K562 (cell line): ENCODE data around the gene COQ7. TPM values are rescaled to one million over a fixed set of nuclear protein-coding genes. Genes with fewer than 3 reads are reported as not detected.

ENCODE experiments used
- ATAC-seq: fragments of 200-7000 bp; cut with Tn5 transposase; 3 replicates; pipeline ENCODE4 v1.9.1; 2020; ENCODE audit warnings: moderate library complexity
- BruUV-seq: library from RNA; stranded (reverse); fragments of 400-500 nt; replicated peaks from 2 replicates; lab custom pipeline; 2021; lab: Mats Ljungman, UMichigan
- CTCF ChIA-PET: fragments of 300-600 bp; formaldehyde crosslinking; extraction: SDS; loops from one replicate; lab custom pipeline; 2021; ENCODE audit warnings: low intra/inter-chr PET ratio; lab: Yijun Ruan, JAX
- POLR2A ChIA-PET: fragments of 300-600, 350-650 bp; sonication (Branson Sonifier 250); formaldehyde crosslinking; extraction: SDS; loops from one replicate; lab custom pipeline; 2021; ENCODE audit warnings: antibody characterized with exemption, inconsistent platforms; lab: Yijun Ruan, JAX
- DNase-seq, 4 experiments: peaks; one replicate each; pipeline versions ENCODE4 v3.0.0 to v3.0.0-alpha.2; 2011 to 2018; ENCODE audit warnings: low spot score in 3 of 4, mixed read lengths in 3 of 4; ENCODE audit errors: extremely low read depth in 1 of 4
- FAIRE-seq: peaks from 2 replicates; lab custom pipeline; 2011; peaks lifted over from hg19 to GRCh38; lab: Jason Lieb, UNC
- H2AFZ ChIP-seq: 2 replicates; pipeline ENCODE4 v1.6.0; 2011; ENCODE audit warnings: low read depth, low read length, control low read depth, inconsistent platforms
- H3K27ac ChIP-seq: fragments of 200-600 bp; 3 replicates; pipeline ENCODE4 v1.8.0; 2011; ENCODE audit warnings: low read depth, mild to moderate bottlenecking, control low read depth, inconsistent platforms, low read length, moderate library complexity, mixed read lengths; ENCODE audit errors: extremely low read depth
- H3K27me3 ChIP-seq, 2 experiments: fragments of 300-600 bp in 1 of 2; 2 replicates in 1 of 2; 3 replicates in 1 of 2; pipeline versions ENCODE4 v1.6.0 to v1.8.0; 2011; ENCODE audit warnings: inconsistent platforms in 2 of 2, low read length in 2 of 2, mild to moderate bottlenecking in 1 of 2, mixed read lengths in 1 of 2, moderate library complexity in 1 of 2; ENCODE audit not compliant: control insufficient read depth in 2 of 2, insufficient read depth in 2 of 2
- H3K36me3 ChIP-seq: fragments of 300-600 bp; 3 replicates; pipeline ENCODE4 v1.8.0; 2011; ENCODE audit warnings: mild to moderate bottlenecking, low read length, inconsistent platforms; ENCODE audit not compliant: control insufficient read depth, insufficient read depth
- H3K4me1 ChIP-seq, 2 experiments: fragments of 200-600 bp in 1 of 2; replicated peaks in 1 of 2; 2 replicates in 1 of 2; 3 replicates in 1 of 2; pipeline versions ENCODE4 v1.5.1 to v1.8.0; 2011; ENCODE audit warnings: inconsistent platforms in 2 of 2, low read length in 2 of 2, mild to moderate bottlenecking in 1 of 2, mixed read lengths in 1 of 2, moderate library complexity in 1 of 2; ENCODE audit not compliant: control insufficient read depth in 2 of 2, insufficient read depth in 2 of 2
- H3K4me2 ChIP-seq: 2 replicates; pipeline ENCODE4 v1.6.1; 2011; ENCODE audit warnings: low read length, control low read depth, inconsistent platforms, mixed read lengths; ENCODE audit not compliant: insufficient read depth
- H3K4me3 ChIP-seq: fragments of 200-600 bp; sonication (generic), shearing (Covaris generic); 2 replicates; pipeline ENCODE4 v1.5.1; 2016; ENCODE audit warnings: control low read depth, inconsistent platforms
- H3K79me2 ChIP-seq: fragments of 200-600 bp; 3 replicates; pipeline ENCODE4 v1.8.0; 2011; ENCODE audit warnings: low read length, inconsistent platforms; ENCODE audit not compliant: control insufficient read depth, insufficient read depth
- H3K9ac ChIP-seq, 2 experiments: 2 replicates each; pipeline versions ENCODE4 v1.6.0 to v1.6.1; 2011; ENCODE audit warnings: low read depth in 2 of 2, low read length in 2 of 2, control low read depth in 1 of 2, inconsistent platforms in 1 of 2, mild to moderate bottlenecking in 1 of 2, mixed read lengths in 1 of 2; ENCODE audit not compliant: insufficient read depth in 1 of 2
- H3K9me1 ChIP-seq: one replicate; pipeline ENCODE4 v1.6.0; 2011; ENCODE audit warnings: inconsistent platforms, mild to moderate bottlenecking, low read length, moderate library complexity; ENCODE audit not compliant: control insufficient read depth, insufficient read depth
- H3K9me3 ChIP-seq: replicated peaks from 2 replicates; pipeline ENCODE4 v1.5.1; 2011; ENCODE audit warnings: low read depth, low read length, inconsistent platforms; ENCODE audit not compliant: control insufficient read depth, insufficient read depth
- H4K20me1 ChIP-seq: replicated peaks from 2 replicates; pipeline ENCODE4 v1.6.1; 2011; ENCODE audit warnings: low read length, inconsistent platforms, mixed read lengths; ENCODE audit not compliant: control insufficient read depth, insufficient read depth
- BCOR ChIP-seq: fragments of 450-650 bp; IDR thresholded peaks from 2 replicates; pipeline ENCODE4 v1.6.1; 2016
- CBX3 ChIP-seq, 2 experiments: IDR thresholded peaks; 1 replicate in 1 of 2; 2 replicates in 1 of 2; pipeline ENCODE4 v1.6.1; 2012; ENCODE audit warnings: inconsistent platforms in 2 of 2, low read length in 2 of 2, borderline replicate concordance in 1 of 2, control low read depth in 1 of 2
- RBM25 ChIP-seq: fragments of 200-400 bp; formaldehyde crosslinking; IDR thresholded peaks from 2 replicates; pipeline ENCODE4 v1.6.1; 2018; ENCODE audit warnings: low read length, low read depth, moderate library complexity; ENCODE audit not compliant: severe bottlenecking
- TRIM28 ChIP-seq: fragments of 450-650 bp; IDR thresholded peaks from 2 replicates; pipeline ENCODE4 v1.6.1; 2017
- ZNF12 ChIP-seq: sonication (generic); formaldehyde crosslinking; IDR thresholded peaks from 2 replicates; pipeline ENCODE4 v1.4.0; 2020; ENCODE audit warnings: mild to moderate bottlenecking, missing genetic modification reagents
- WGBS: fragments of 100-300 bp; shearing (Covaris generic); methylation state at CpG from one replicate; pipeline ENCODE4 v1.1.6; 2016; ENCODE audit warnings: low coverage, mixed read lengths; ENCODE audit not compliant: insufficient coverage; ENCODE audit errors: missing lambda C conversion rate; 5-methylcytosine and 5-hydroxymethylcytosine counted together
- in situ Hi-C: fragments of 300-500 bp; cut with MboI; formaldehyde crosslinking; loops from 4 replicates; pipeline ENCODE4 v1.15.0; 2018; ENCODE audit warnings: inconsistent platforms, mixed read lengths
- intact Hi-C: fragments of 100-400 bp; cut with micrococcal nuclease; formaldehyde crosslinking; loops from 2 replicates; pipeline ENCODE4 v1.14.2; 2022
- polyA plus RNA-seq, 8 experiments: library from polyadenylated mRNA; depleted of rRNA in 4 of 8; stranded (reverse) in 5 of 8; unstranded in 3 of 8; fragments of >200 nt; fragmentation: Nextera tagmentation in 2 of 8; fragmentation: Illumina TruSeq in 1 of 8; extraction: Ambion mirVana in 2 of 8; extraction: Trizol in 1 of 8; gene quantifications; 2 replicates each; pipeline versions ENCODE4 v1.2.1 to v1.2.3, GENCODE V29; 2011 to 2014; ENCODE audit warnings: inconsistent platforms in 1 of 8, missing spikeins in 1 of 8
- total RNA-seq, 7 experiments: library from RNA; depleted of rRNA in 6 of 7; stranded (reverse); fragments of >200 nt in 6 of 7; fragmentation: Illumina TruSeq in 2 of 7; extraction: Trizol in 2 of 7; gene quantifications; 2 replicates each; pipeline versions ENCODE4 v1.2.1 to v1.2.3, GENCODE V29; 2011 to 2021; ENCODE audit warnings: low replicate concordance in 1 of 7
- TF ChIP-seq, protein P1 (sequence below), 2 experiments: fragments of 450-650 bp in 1 of 2; sonication (generic) in 1 of 2; formaldehyde crosslinking; conservative IDR thresholded peaks; 2 replicates each; pipeline versions ENCODE4 v1.4.0 to v1.8.1; 2020 to 2022; ENCODE audit warnings: mild to moderate bottlenecking in 1 of 2, missing genetic modification reagents in 1 of 2
- TF ChIP-seq, protein P2 (sequence below): fragments of 450-650 bp; IDR thresholded peaks from 2 replicates; pipeline ENCODE4 v1.6.1; 2016

COQ7 gene
- total and polyA plus RNA-seq, 9 of the 15 experiments (the other 6 are each of a cell fraction or from before 2014, with no cell fraction given) = 2.3 to 26.1 (median 15.2) TPM

DNA sequence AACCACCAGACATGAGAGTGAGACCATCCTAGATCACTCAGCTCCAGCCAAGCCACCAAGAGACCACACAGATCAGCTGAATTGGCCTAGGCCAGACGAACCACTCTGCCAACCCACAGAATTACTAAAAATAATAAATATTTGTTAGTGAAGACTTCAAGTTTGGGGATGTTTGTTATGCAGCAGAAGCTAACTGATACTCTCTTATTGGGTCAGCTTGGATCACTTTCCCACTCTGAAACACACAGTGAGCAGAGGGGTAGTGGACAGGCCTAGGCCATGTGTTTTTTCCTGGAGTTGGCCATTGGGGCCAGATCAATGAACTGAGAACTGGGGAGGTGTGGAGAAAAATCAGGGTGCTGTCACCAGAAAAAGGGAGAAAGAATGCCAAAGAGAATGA, 30.8 kb downstream of the COQ7 start:
- CTCF ChIA-PET = no interaction called here
- peaks cover 0 to 10% of the 10 kb centered on the region in 2 experiments; a peak in 1 of 5 replicates for H3K4me1 ChIP-seq
- H2AFZ ChIP-seq = no peak overlapping the region
- no peak for ATAC-seq
- no peak overlapping the region for H3K9ac ChIP-seq
- intact Hi-C loops = no loop called here
- no peak overlapping the region for H3K4me2 ChIP-seq
- H3K9me3 ChIP-seq = peaks cover 2% of the 10 kb centered on the region; the same call in 1 of the 2 replicates
- WGBS = 11% methylated on average over 1 of the region's 1 CpG
- BruUV-seq = no TSS peak
- H3K36me3 ChIP-seq = no peaks in the 10 kb centered on the region
- TF ChIP-seq TRIM28 = 0 out of 2 replicates have a peak, but pooled peaks have one; percentile 36
- TF ChIP-seq CBX3 (IDR thresholded peaks at IDR 0.05; ENCODE audit: borderline replicate concordance in 1 of 2, low read length in 2 of 2) = peak in 1 of 2 experiments; percentile 76; a peak in 2 of 3 replicates
- TF ChIP-seq BCOR = peak; percentile 79
- TF ChIP-seq, protein P1, sequence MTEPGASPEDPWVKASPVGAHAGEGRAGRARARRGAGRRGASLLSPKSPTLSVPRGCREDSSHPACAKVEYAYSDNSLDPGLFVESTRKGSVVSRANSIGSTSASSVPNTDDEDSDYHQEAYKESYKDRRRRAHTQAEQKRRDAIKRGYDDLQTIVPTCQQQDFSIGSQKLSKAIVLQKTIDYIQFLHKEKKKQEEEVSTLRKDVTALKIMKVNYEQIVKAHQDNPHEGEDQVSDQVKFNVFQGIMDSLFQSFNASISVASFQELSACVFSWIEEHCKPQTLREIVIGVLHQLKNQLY (CRISPR knock-in tag; conservative IDR thresholded peaks at IDR 0.05) = no peak
- TF ChIP-seq, protein P2, sequence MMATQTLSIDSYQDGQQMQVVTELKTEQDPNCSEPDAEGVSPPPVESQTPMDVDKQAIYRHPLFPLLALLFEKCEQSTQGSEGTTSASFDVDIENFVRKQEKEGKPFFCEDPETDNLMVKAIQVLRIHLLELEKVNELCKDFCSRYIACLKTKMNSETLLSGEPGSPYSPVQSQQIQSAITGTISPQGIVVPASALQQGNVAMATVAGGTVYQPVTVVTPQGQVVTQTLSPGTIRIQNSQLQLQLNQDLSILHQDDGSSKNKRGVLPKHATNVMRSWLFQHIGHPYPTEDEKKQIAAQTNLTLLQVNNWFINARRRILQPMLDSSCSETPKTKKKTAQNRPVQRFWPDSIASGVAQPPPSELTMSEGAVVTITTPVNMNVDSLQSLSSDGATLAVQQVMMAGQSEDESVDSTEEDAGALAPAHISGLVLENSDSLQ = no peak
- peak; percentile 96 for TF ChIP-seq ZNF12 (CRISPR knock-in tag)
- peak; percentile 54 for TF ChIP-seq RBM25
- TF ChIP-seq, all 486 proteins: peak for 5
- H3K27me3 ChIP-seq = peaks cover 0 to 4% of the 10 kb centered on the region in 2 experiments; a peak in 1 of 5 replicates
- POLR2A ChIA-PET = no interaction called here
- H3K27ac ChIP-seq = no peak overlapping the region
- no peak for DNase-seq
- FAIRE-seq = no peak
- in situ Hi-C loops = no loop called here
- H3K9me1 ChIP-seq = no peaks in the 10 kb centered on the region
- no peaks in the 10 kb centered on the region for H3K79me2 ChIP-seq
- H3K4me3 ChIP-seq = no peak overlapping the region
- no peaks in the 10 kb centered on the region for H4K20me1 ChIP-seq
